GM12878 (cell line): Measurements from ENCODE around the gene RANGAP1. TPM values are rescaled to one million over a fixed set of nuclear protein-coding genes. Genes with fewer than 3 reads are reported as not detected.
A peak's percentile ranks its signal among the peaks of the same experiment; 100 is the strongest.

ENCODE experiments used
- BCLAF1 ChIP-seq: fragments of 450-650 bp; IDR thresholded peaks from 2 replicates; pipeline ENCODE4 v1.6.1; 2017; ENCODE audit warnings: antibody characterized with exemption, mild to moderate bottlenecking, moderate library complexity
- BHLHE40 ChIP-seq, 2 experiments: fragments of 450-650 bp in 1 of 2; IDR thresholded peaks; 2 replicates each; pipeline ENCODE4 v1.6.1; 2011 to 2017; ENCODE audit warnings: low read depth in 2 of 2, borderline replicate concordance in 1 of 2, improper control_type of control experiment in 1 of 2, low read length in 1 of 2, mild to moderate bottlenecking in 1 of 2
- BRCA1 ChIP-seq: IDR thresholded peaks from 2 replicates; pipeline ENCODE4 v1.6.1; 2011; ENCODE audit warnings: low read depth, low read length, improper control_type of control experiment
- CREM ChIP-seq: IDR thresholded peaks from 2 replicates; pipeline ENCODE4 v1.6.1; 2014; ENCODE audit warnings: antibody characterized with exemption, low read depth
- E2F4 ChIP-seq: IDR thresholded peaks from 2 replicates; pipeline ENCODE4 v1.6.1; 2012; ENCODE audit warnings: low read depth, low read length, improper control_type of control experiment
- HCFC1 ChIP-seq: fragments of 150-350 bp; IDR thresholded peaks from 2 replicates; pipeline ENCODE4 v1.6.1; 2014; ENCODE audit warnings: low read length
- HDAC6 ChIP-seq: fragments of 200-600 bp; sonication (generic); IDR thresholded peaks from one replicate; pipeline ENCODE4 v1.8.0; 2017; ENCODE audit warnings: antibody characterized with exemption; ENCODE audit not compliant: unreplicated experiment
- LARP7 ChIP-seq: fragments of 450-650 bp; IDR thresholded peaks from 2 replicates; pipeline ENCODE4 v1.6.1; 2017; ENCODE audit warnings: mild to moderate bottlenecking
- MTA2 ChIP-seq: fragments of 450-650 bp; IDR thresholded peaks from 2 replicates; pipeline ENCODE4 v1.6.1; 2016; ENCODE audit warnings: low read depth, mild to moderate bottlenecking, moderate library complexity
- MYB ChIP-seq: fragments of 150-350 bp; IDR thresholded peaks from 2 replicates; pipeline ENCODE4 v1.6.1; 2014; ENCODE audit warnings: mild to moderate bottlenecking, low read depth, low read length, borderline replicate concordance
- PBX3 ChIP-seq: IDR thresholded peaks from 2 replicates; pipeline ENCODE4 v1.6.1; 2011; ENCODE audit warnings: mild to moderate bottlenecking, low read depth, low read length, moderate library complexity; ENCODE audit not compliant: insufficient replicate concordance
- RAD21 ChIP-seq: IDR thresholded peaks from 2 replicates; pipeline ENCODE4 v1.6.1; 2011; ENCODE audit warnings: mild to moderate bottlenecking, low read depth, low read length, moderate library complexity; ENCODE audit not compliant: insufficient read depth
- RELB ChIP-seq: fragments of 450-650 bp; IDR thresholded peaks from 2 replicates; pipeline ENCODE4 v1.6.1; 2017; ENCODE audit warnings: low read depth, mild to moderate bottlenecking, moderate library complexity
- SREBF1 ChIP-seq: IDR thresholded peaks from 2 replicates; pipeline ENCODE4 v1.6.1; 2012; ENCODE audit warnings: mild to moderate bottlenecking, low read length
- STAT1 ChIP-seq: fragments of 450-650 bp; conservative IDR thresholded peaks from 2 replicates; pipeline ENCODE4 v1.6.1; 2014; ENCODE audit warnings: antibody characterized with exemption, mild to moderate bottlenecking
- TCF7 ChIP-seq: IDR thresholded peaks from 2 replicates; pipeline ENCODE4 v1.6.1; 2014; ENCODE audit warnings: antibody characterized with exemption, borderline replicate concordance
- ZBTB4 ChIP-seq: fragments of 450-650 bp; formaldehyde crosslinking; IDR thresholded peaks from 2 replicates; pipeline ENCODE4 v1.4.0; 2022; ENCODE audit warnings: mild to moderate bottlenecking, moderate library complexity
- polyA plus RNA-seq, 11 experiments: library from polyadenylated mRNA; depleted of rRNA in 4 of 11; unstranded in 6 of 11; stranded (reverse) in 5 of 11; fragments of >200 nt; fragmentation: Nextera tagmentation in 4 of 11; fragmentation: Illumina TruSeq in 1 of 11; extraction: Ambion mirVana in 4 of 11; extraction: Trizol in 1 of 11; gene quantifications; 1 replicate in 1 of 11; 2 replicates in 10 of 11; pipeline versions ENCODE4 v1.2.1 to v1.2.3, GENCODE V29; 2011 to 2016; ENCODE audit warnings: inconsistent platforms in 2 of 11, missing spikeins in 2 of 11, low read depth in 1 of 11
- total RNA-seq, 4 experiments: library from RNA; depleted of rRNA in 3 of 4; stranded (reverse); fragments of >200 nt in 3 of 4; fragmentation: Illumina TruSeq in 1 of 4; extraction: Trizol in 1 of 4; gene quantifications; 2 replicates each; pipeline versions ENCODE4 v1.2.1 to v1.2.3, GENCODE V29; 2013 to 2021

Gene RANGAP1
- total and polyA plus RNA-seq, 10 of the 15 experiments (the other 5 are each of a cell fraction or from before 2014, with no cell fraction given), result 2.5 to 109 (median 60.2) TPM

GRCh38 chr22:41204992-41205900 lies 80.7 kb downstream of the RANGAP1 start, which contains the start of gene L3MBTL2 (continued):
- peak; percentile 90 for TF ChIP-seq RELB
- no peak for TF ChIP-seq BRCA1
- no peak for TF ChIP-seq TCF7
- TF ChIP-seq RAD21, result no peak
- TF ChIP-seq HCFC1, result peak; percentile 94
- peak; percentile 61; the same call in 1 of the 2 replicates for TF ChIP-seq SREBF1
- peak; percentile 84 for TF ChIP-seq CREM
- TF ChIP-seq BHLHE40 (IDR thresholded peaks at IDR 0.05; ENCODE audit: borderline replicate concordance in 1 of 2, low read depth in 2 of 2, low read length in 1 of 2), result no peak; a peak in 1 of 4 replicates
- TF ChIP-seq E2F4, result peak; percentile 78
- no peak for TF ChIP-seq BCLAF1
- peak; percentile 90; the same call in 1 of the 2 replicates for TF ChIP-seq STAT1
- TF ChIP-seq MTA2, result no peak
- no peak for TF ChIP-seq ZBTB4 (CRISPR knock-in tag)
- no peak for TF ChIP-seq MYB
- no peak for TF ChIP-seq PBX3
- no peak for TF ChIP-seq HDAC6
- peak; percentile 44 for TF ChIP-seq LARP7
